BJ (cell line): ENCODE data around the gene ZNF598. TPM values are rescaled to one million over a fixed set of nuclear protein-coding genes. Genes with fewer than 3 reads are reported as not detected.
"Not testable (repeated sequence)": the region's sequence is repeated elsewhere in the genome, so short reads cannot be mapped to it uniquely, and the experiment has no call there.

Experiments
- CTCF ChIA-PET: fragments of 350-600 bp; formaldehyde crosslinking; extraction: SDS; loops from one replicate; lab custom pipeline; 2021; ENCODE audit warnings: antibody characterized with exemption, inconsistent platforms; lab: Yijun Ruan, JAX
- POLR2A ChIA-PET: fragments of 300-600 bp; sonication (Branson Sonifier 250); formaldehyde crosslinking; extraction: SDS; loops from one replicate; lab custom pipeline; 2021; ENCODE audit warnings: antibody characterized with exemption; lab: Charles Lee
- DNase-seq: peaks from one replicate; pipeline ENCODE4 v3.0.0-alpha.2; 2011; ENCODE audit warnings: low read depth
- H3K27me3 ChIP-seq: 2 replicates; pipeline ENCODE4 v1.6.0; 2011; ENCODE audit warnings: low read length; ENCODE audit not compliant: control insufficient read depth, insufficient read depth
- H3K36me3 ChIP-seq: 2 replicates; pipeline ENCODE4 v1.5.1; 2011; ENCODE audit warnings: low read length; ENCODE audit not compliant: control insufficient read depth, insufficient read depth
- H3K4me3 ChIP-seq: 2 replicates; pipeline ENCODE4 v1.5.1; 2011; ENCODE audit warnings: low read depth, mild to moderate bottlenecking, control low read depth, low read length
- polyA plus RNA-seq: library from polyadenylated mRNA; depleted of rRNA; stranded (reverse); fragments of >200 nt; gene quantifications from 2 replicates; pipeline ENCODE4 v1.2.3, GENCODE V29; 2011
- TF ChIP-seq, protein P1 (sequence below): IDR thresholded peaks from 2 replicates; pipeline ENCODE4 v1.5.1; 2011; ENCODE audit warnings: low read depth, mild to moderate bottlenecking, control low read depth, inconsistent platforms, low read length, moderate library complexity; ENCODE audit not compliant: insufficient read depth

Gene ZNF598
- polyA plus RNA-seq, 1 experiment: 23.0 TPM

GRCh38 chr16:2019518-2019920 is 9.9 kb upstream of the ZNF598 start, which contains the start of gene NPW:
NPW (plus strand) TSS chr16:2019785.
- DNase-seq: no peak
- POLR2A ChIA-PET: no interaction called here
- peaks cover 6% of the 10 kb centered on the region; the same call in 1 of the 2 replicates for H3K27me3 ChIP-seq
- CTCF ChIA-PET: interaction anchor here (1.5 to 2.7 kb wide), 5 partner anchors 15 to 134 kb away, joined by 3 to 8 read pairs (median 4); partner anchors contain the start of genes NTHL1, RPS2 and TSC2
- TF ChIP-seq, protein P1, sequence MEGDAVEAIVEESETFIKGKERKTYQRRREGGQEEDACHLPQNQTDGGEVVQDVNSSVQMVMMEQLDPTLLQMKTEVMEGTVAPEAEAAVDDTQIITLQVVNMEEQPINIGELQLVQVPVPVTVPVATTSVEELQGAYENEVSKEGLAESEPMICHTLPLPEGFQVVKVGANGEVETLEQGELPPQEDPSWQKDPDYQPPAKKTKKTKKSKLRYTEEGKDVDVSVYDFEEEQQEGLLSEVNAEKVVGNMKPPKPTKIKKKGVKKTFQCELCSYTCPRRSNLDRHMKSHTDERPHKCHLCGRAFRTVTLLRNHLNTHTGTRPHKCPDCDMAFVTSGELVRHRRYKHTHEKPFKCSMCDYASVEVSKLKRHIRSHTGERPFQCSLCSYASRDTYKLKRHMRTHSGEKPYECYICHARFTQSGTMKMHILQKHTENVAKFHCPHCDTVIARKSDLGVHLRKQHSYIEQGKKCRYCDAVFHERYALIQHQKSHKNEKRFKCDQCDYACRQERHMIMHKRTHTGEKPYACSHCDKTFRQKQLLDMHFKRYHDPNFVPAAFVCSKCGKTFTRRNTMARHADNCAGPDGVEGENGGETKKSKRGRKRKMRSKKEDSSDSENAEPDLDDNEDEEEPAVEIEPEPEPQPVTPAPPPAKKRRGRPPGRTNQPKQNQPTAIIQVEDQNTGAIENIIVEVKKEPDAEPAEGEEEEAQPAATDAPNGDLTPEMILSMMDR: no peak
- H3K36me3 ChIP-seq: no peaks in the 10 kb centered on the region
- H3K4me3 ChIP-seq: no peak within 1 kb of the TSS

- Histone ChIP-seq H3K36me3 (no peaks in the 10 kb centered on the region), H3K4me3 (no peak overlapping the region), H3K27me3 (peaks cover 6% of the 10 kb centered on the region; the same call in 1 of the 2 replicates)
- CTCF ChIA-PET: interaction anchor here (0.8 to 3.4 kb wide), 3 partner anchors 13 to 124 kb away, joined by 3 to 15 read pairs (median 5); partner anchors contain the start of genes NTHL1 and TSC2
- POLR2A ChIA-PET: no interaction called here
- DNase-seq: no peak
- TF ChIP-seq, protein P1: peak; percentile 53
Measured at GRCh38 chr16:2016407-2016922, 6.8 kb upstream of the ZNF598 start.

DNA sequence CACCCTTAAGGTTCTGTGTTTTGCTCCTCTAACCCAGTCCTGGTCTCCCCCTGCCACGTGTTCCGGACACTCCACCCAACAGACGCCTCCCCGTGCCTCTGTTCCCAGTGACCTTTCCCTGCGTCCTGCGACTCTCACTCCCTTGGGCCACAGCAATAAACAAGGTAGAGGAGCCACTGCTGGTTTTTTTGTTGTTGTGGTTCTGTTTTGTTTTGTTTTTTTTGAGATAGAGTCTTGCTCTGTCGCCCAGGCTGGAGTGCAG is 6.3 kb upstream of the ZNF598 start:
- no peak for DNase-seq
- ChIA-PET POLR2A (no interaction called here), CTCF (interaction anchor here (1.5 to 3.4 kb wide), 2 partner anchors 32 to 125 kb away, joined by 5 to 15 read pairs; partner anchors contain the start of genes NTHL1 and TSC2)
- Histone ChIP-seq H3K36me3 (no peaks in the 10 kb centered on the region), H3K27me3 (peaks cover 6% of the 10 kb centered on the region; the same call in 1 of the 2 replicates), H3K4me3 (no peak overlapping the region)
- TF ChIP-seq, protein P1: no peak

DNA sequence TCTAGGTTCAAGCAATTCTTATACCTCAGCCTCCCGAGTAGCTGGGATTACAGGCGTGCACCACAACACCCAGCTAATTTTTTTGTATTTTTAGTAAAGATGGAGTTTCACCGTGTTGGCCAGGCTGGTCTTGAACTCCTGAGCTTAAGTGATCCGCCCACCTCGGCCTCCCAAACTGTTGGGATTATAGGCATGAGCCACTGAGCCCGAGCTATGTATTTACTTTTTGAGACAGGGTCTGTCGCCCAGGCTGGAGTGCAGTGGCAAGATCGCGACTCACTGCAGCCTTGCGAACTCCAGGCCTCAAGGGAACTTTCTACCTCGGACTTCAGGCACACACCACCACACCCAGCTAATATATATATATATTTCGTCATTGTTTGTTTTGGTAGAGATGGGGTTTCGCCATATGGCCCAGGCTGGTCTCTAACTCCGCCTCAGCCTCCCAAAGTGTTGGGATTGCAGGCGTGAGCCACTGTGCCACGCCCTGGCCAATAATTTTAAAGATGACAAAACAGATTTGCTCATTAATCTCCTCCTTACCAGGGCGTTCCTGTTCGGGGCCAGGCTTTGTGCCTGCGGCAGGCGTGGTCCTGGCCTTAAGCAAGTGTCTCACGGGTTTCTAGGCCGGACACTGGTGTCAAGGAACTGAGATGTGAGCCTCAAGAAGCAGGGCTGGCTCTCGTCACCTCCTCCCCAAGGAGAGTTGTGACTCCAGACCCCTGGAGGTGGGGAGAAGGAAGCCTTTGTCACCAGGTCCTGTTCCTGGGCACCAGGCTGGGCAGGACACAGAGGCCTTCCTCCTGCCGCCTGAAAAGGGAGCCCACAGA is 5.7 kb upstream of the ZNF598 start:
- H3K4me3 ChIP-seq: no peak overlapping the region
- no peak for DNase-seq
- POLR2A ChIA-PET: no interaction called here
- no peaks in the 10 kb centered on the region for H3K36me3 ChIP-seq
- H3K27me3 ChIP-seq: peaks cover 6% of the 10 kb centered on the region; the same call in 1 of the 2 replicates
- TF ChIP-seq, protein P1: no peak
- CTCF ChIA-PET: interaction anchor here (0.7 to 3.4 kb wide), 3 partner anchors 32 to 126 kb away, joined by 3 to 15 read pairs (median 5); partner anchors contain the start of genes NTHL1 and TSC2

- H3K27me3 ChIP-seq: no peaks in the 10 kb centered on the region
- ChIA-PET POLR2A (no interaction called here), CTCF (interaction anchor here (0.7 to 2.9 kb wide), 7 partner anchors 9 to 211 kb away, joined by 3 to 12 read pairs (median 4); no protein-coding TSS in a partner anchor)
- DNase-seq: no peak
- TF ChIP-seq, protein P1: no peak
- no peak overlapping the region for H3K4me3 ChIP-seq
- H3K36me3 ChIP-seq: no peaks in the 10 kb centered on the region
Measured at GRCh38 chr16:2013527-2013926, 3.9 kb upstream of the ZNF598 start.

DNA sequence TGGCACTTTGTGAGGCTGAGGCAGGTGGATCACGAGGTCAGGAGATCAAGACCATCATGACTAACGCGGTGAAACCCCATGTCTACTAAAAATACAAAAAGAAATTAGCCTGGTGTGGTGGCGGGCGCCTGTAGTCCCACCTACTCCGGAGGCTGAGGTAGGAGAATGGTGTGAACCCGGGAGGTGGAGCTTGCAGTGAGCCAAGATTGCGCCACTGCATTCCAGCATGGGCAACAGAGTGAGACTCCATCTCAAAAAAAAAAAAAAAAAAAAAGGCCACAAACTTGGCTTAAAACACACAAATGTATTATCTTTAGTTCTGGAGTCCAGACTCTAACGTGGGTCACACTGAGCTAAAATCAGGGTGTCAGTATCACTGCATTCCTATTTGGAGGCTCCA is 2.1 kb upstream of the ZNF598 start:
- H3K36me3 ChIP-seq, H3K4me3 ChIP-seq, H3K27me3 ChIP-seq, DNase-seq, POLR2A ChIA-PET: not testable (repeated sequence)
- CTCF ChIA-PET: interaction anchor here (1.3 to 2.9 kb wide), 4 partner anchors 8 to 129 kb away, joined by 3 to 12 read pairs (median 7); no protein-coding TSS in a partner anchor
